A549 (cell line): ENCODE results near the gene THADA. TPM values are rescaled to one million over a fixed set of nuclear protein-coding genes. Genes with fewer than 3 reads are reported as not detected.
A peak's percentile ranks its signal among the peaks of the same experiment; 100 is the strongest.

Experiments
- ATAC-seq, 2 experiments: fragments of 200-7000 bp in 1 of 2; fragments of >200 bp in 1 of 2; cut with Nextera tagmentation in 1 of 2; cut with Tn5 transposase in 1 of 2; 3 replicates each; pipeline versions ENCODE4 v1.8.0 to v1.9.1; 2018 to 2020; ENCODE audit warnings: mild to moderate bottlenecking in 1 of 2, moderate library complexity in 1 of 2
- CTCF ChIA-PET: fragments of 300-600 bp; sonication (Branson Sonifier 250); formaldehyde crosslinking; extraction: SDS; loops from one replicate; lab custom pipeline; 2021; ENCODE audit warnings: antibody characterized with exemption, inconsistent platforms; lab: Yijun Ruan, JAX
- POLR2A ChIA-PET: fragments of 350-600 bp; formaldehyde crosslinking; extraction: SDS; loops from one replicate; lab custom pipeline; 2021; ENCODE audit warnings: antibody characterized with exemption, inconsistent platforms; lab: Yijun Ruan, JAX
- DNase-seq, 2 experiments: peaks; one replicate each; pipeline versions ENCODE4 v3.0.0 to v3.0.0-alpha.2; 2011 to 2016; ENCODE audit warnings: low read depth in 1 of 2, low spot score in 1 of 2
- FAIRE-seq: peaks from 2 replicates; lab custom pipeline; 2011; peaks lifted over from hg19 to GRCh38; lab: Jason Lieb, UNC
- H3K27ac ChIP-seq, 2 experiments: fragments of >200 bp; sonication (Bioruptor Twin); formaldehyde crosslinking; 3 replicates each; pipeline ENCODE4 v1.5.1; 2016 to 2017
- H3K4me1 ChIP-seq: fragments of >200 bp; sonication (Bioruptor Twin); formaldehyde crosslinking; 3 replicates; pipeline ENCODE4 v1.6.1; 2016
- H3K4me2 ChIP-seq: fragments of >200 bp; sonication (Bioruptor Twin); formaldehyde crosslinking; 3 replicates; pipeline ENCODE4 v1.6.1; 2016
- H3K4me3 ChIP-seq: fragments of >200 bp; sonication (Bioruptor Twin); formaldehyde crosslinking; 3 replicates; pipeline ENCODE4 v1.5.1; 2016
- H3K9me3 ChIP-seq: fragments of >200 bp; sonication (Bioruptor Twin); formaldehyde crosslinking; 3 replicates; pipeline ENCODE4 v1.6.1; 2016
- ATOH8 ChIP-seq: fragments of 250-450 bp; sonication (Bioruptor Pico); IDR thresholded peaks from 2 replicates; pipeline ENCODE4 v1.5.0; 2020; ENCODE audit warnings: low read depth, mild to moderate bottlenecking, moderate library complexity
- BHLHE40 ChIP-seq: IDR thresholded peaks from 2 replicates; pipeline ENCODE4 v1.6.1; 2012; ENCODE audit warnings: low read depth, low read length, inconsistent platforms
- CEBPB ChIP-seq, 2 experiments: fragments of >200 bp in 1 of 2; sonication (Bioruptor Twin) in 1 of 2; formaldehyde crosslinking in 1 of 2; IDR thresholded peaks; 2 replicates each; pipeline ENCODE4 v1.6.1; 2012 to 2016
- EHF ChIP-seq: fragments of 250-450 bp; sonication (Bioruptor Pico); IDR thresholded peaks from 2 replicates; pipeline ENCODE4 v1.5.0; 2020; ENCODE audit warnings: mild to moderate bottlenecking
- ELK1 ChIP-seq: fragments of 150-350 bp; IDR thresholded peaks from 2 replicates; pipeline ENCODE4 v1.6.1; 2014; ENCODE audit warnings: low read depth, mild to moderate bottlenecking, low read length
- FOSL2 ChIP-seq, 2 experiments: fragments of 450-650 bp in 1 of 2; fragments of >200 bp in 1 of 2; sonication (Bioruptor Twin) in 1 of 2; formaldehyde crosslinking; IDR thresholded peaks; 2 replicates each; pipeline versions ENCODE4 v1.5.0 to v1.6.1; 2016 to 2020; ENCODE audit warnings: mild to moderate bottlenecking in 1 of 2, moderate library complexity in 1 of 2
- HDAC2 ChIP-seq: fragments of 200-600 bp; sonication (generic); IDR thresholded peaks from 2 replicates; pipeline ENCODE4 v1.6.1; 2016
- HOXA7 ChIP-seq: fragments of 250-450 bp; sonication (Bioruptor Pico); IDR thresholded peaks from 2 replicates; pipeline ENCODE4 v1.5.0; 2020; ENCODE audit warnings: mild to moderate bottlenecking, moderate library complexity
- HOXB13 ChIP-seq: fragments of 250-450 bp; sonication (Bioruptor Pico); IDR thresholded peaks from 2 replicates; pipeline ENCODE4 v1.5.0; 2020; ENCODE audit warnings: low read depth, mild to moderate bottlenecking, moderate library complexity
- JUNB ChIP-seq: fragments of >200 bp; sonication (Bioruptor Twin); formaldehyde crosslinking; IDR thresholded peaks from 2 replicates; pipeline ENCODE4 v1.6.1; 2016
- MYC ChIP-seq: IDR thresholded peaks from 2 replicates; pipeline ENCODE4 v1.6.1; 2012; ENCODE audit warnings: mild to moderate bottlenecking, inconsistent platforms, low read length, improper control_type of control experiment, borderline replicate concordance
- NPAS2 ChIP-seq: fragments of 250-450 bp; sonication (Bioruptor Pico); IDR thresholded peaks from 2 replicates; pipeline ENCODE4 v1.8.0; 2022; ENCODE audit warnings: mild to moderate bottlenecking, moderate library complexity, borderline replicate concordance
- POLR2AphosphoS2 ChIP-seq: conservative IDR thresholded peaks from 2 replicates; pipeline ENCODE4 v1.6.1; 2012; ENCODE audit warnings: low read length, improper control_type of control experiment, inconsistent platforms
- RCOR1 ChIP-seq: fragments of 150-350 bp; IDR thresholded peaks from 2 replicates; pipeline ENCODE4 v1.6.1; 2014; ENCODE audit warnings: antibody characterized with exemption, low read length, low read depth
- TFCP2L1 ChIP-seq: fragments of 250-450 bp; sonication (Bioruptor Pico); IDR thresholded peaks from 2 replicates; pipeline ENCODE4 v1.5.0; 2021; ENCODE audit warnings: mild to moderate bottlenecking
- TP53 ChIP-seq: fragments of 250-450 bp; sonication (Bioruptor Pico); IDR thresholded peaks from 2 replicates; pipeline ENCODE4 v1.5.0; 2021; ENCODE audit warnings: mild to moderate bottlenecking, moderate library complexity
- USF2 ChIP-seq: fragments of 450-650 bp; IDR thresholded peaks from 2 replicates; pipeline ENCODE4 v1.6.1; 2014; ENCODE audit warnings: antibody characterized with exemption
- ZSCAN20 ChIP-seq: fragments of 250-450 bp; sonication (Bioruptor Pico); IDR thresholded peaks from 2 replicates; pipeline ENCODE4 v1.8.0; 2022; ENCODE audit warnings: mild to moderate bottlenecking, moderate library complexity
- WGBS: methylation state at CpG from one replicate; pipeline ENCODE4 v1.1.6; 2017; ENCODE audit errors: missing lambda C conversion rate; 5-methylcytosine and 5-hydroxymethylcytosine counted together
- polyA plus RNA-seq, 4 experiments: library from polyadenylated mRNA; depleted of rRNA in 3 of 4; stranded (reverse); fragments of >200 nt; fragmentation: RNase III in 1 of 4; extraction: RNeasy Plus Mini Kit Qiagen cat#74134 plus additional on column Dnase treatment in 1 of 4; gene quantifications; 2 replicates in 3 of 4; 3 replicates in 1 of 4; pipeline ENCODE4 v1.2.3, GENCODE V29; 2011 to 2017
- TF ChIP-seq, protein P1 (sequence below): fragments of 200-600 bp; sonication (generic); IDR thresholded peaks from 2 replicates; pipeline ENCODE4 v1.6.1; 2016; ENCODE audit warnings: antibody characterized with exemption, mild to moderate bottlenecking, moderate library complexity
- TF ChIP-seq, protein P2 (sequence below): fragments of 250-450 bp; sonication (Bioruptor Pico); IDR thresholded peaks from 2 replicates; pipeline ENCODE4 v1.5.0; 2021; ENCODE audit warnings: mild to moderate bottlenecking, moderate library complexity, borderline replicate concordance

The THADA gene
- polyA plus RNA-seq, 2 of the 4 experiments (the other 2 are of a cell fraction) = 21.8 to 37.9 TPM

- TF ChIP-seq FOSL2 (IDR thresholded peaks at IDR 0.05) (no peak), FOSL2 (CRISPR knock-in tag; IDR thresholded peaks at IDR 0.05) (no peak), HOXB13 (no peak), NPAS2 (CRISPR knock-in tag) (no peak), USF2 (no peak), HOXA7 (no peak), RCOR1 (no peak), CEBPB (IDR thresholded peaks at IDR 0.05) (no peak), JUNB (no peak), ZSCAN20 (CRISPR knock-in tag) (no peak), TP53 (CRISPR knock-in tag) (no peak), TFCP2L1 (no peak), BHLHE40 (no peak), MYC (no peak)
- TF ChIP-seq, protein P1, sequence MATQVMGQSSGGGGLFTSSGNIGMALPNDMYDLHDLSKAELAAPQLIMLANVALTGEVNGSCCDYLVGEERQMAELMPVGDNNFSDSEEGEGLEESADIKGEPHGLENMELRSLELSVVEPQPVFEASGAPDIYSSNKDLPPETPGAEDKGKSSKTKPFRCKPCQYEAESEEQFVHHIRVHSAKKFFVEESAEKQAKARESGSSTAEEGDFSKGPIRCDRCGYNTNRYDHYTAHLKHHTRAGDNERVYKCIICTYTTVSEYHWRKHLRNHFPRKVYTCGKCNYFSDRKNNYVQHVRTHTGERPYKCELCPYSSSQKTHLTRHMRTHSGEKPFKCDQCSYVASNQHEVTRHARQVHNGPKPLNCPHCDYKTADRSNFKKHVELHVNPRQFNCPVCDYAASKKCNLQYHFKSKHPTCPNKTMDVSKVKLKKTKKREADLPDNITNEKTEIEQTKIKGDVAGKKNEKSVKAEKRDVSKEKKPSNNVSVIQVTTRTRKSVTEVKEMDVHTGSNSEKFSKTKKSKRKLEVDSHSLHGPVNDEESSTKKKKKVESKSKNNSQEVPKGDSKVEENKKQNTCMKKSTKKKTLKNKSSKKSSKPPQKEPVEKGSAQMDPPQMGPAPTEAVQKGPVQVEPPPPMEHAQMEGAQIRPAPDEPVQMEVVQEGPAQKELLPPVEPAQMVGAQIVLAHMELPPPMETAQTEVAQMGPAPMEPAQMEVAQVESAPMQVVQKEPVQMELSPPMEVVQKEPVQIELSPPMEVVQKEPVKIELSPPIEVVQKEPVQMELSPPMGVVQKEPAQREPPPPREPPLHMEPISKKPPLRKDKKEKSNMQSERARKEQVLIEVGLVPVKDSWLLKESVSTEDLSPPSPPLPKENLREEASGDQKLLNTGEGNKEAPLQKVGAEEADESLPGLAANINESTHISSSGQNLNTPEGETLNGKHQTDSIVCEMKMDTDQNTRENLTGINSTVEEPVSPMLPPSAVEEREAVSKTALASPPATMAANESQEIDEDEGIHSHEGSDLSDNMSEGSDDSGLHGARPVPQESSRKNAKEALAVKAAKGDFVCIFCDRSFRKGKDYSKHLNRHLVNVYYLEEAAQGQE = no peak
- TF ChIP-seq, protein P2, sequence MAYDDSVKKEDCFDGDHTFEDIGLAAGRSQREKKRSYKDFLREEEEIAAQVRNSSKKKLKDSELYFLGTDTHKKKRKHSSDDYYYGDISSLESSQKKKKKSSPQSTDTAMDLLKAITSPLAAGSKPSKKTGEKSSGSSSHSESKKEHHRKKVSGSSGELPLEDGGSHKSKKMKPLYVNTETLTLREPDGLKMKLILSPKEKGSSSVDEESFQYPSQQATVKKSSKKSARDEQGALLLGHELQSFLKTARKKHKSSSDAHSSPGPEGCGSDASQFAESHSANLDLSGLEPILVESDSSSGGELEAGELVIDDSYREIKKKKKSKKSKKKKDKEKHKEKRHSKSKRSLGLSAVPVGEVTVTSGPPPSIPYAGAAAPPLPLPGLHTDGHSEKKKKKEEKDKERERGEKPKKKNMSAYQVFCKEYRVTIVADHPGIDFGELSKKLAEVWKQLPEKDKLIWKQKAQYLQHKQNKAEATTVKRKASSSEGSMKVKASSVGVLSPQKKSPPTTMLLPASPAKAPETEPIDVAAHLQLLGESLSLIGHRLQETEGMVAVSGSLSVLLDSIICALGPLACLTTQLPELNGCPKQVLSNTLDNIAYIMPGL = no peak
- ChIA-PET POLR2A (no interaction called here), CTCF (interaction anchor here (0.7 to 1.5 kb wide), 3 partner anchors 10 to 23 kb away, joined by 3 to 4 read pairs (median 4); no protein-coding TSS in a partner anchor)
- Histone ChIP-seq H3K4me3 (no peak overlapping the region), H3K27ac (no peak overlapping the region), H3K4me2 (no peak overlapping the region), H3K9me3 (peaks cover 2% of the 10 kb centered on the region; the same call in 1 of the 3 replicates), H3K4me1 (peaks cover 33% of the 10 kb centered on the region)
- 80% methylated on average over 11 of the region's 11 CpGs for WGBS
- ATAC-seq (no peak), FAIRE-seq (no peak), DNase-seq (no peak)
These were observed 35.9 kb upstream of the THADA start for GRCh38 chr2:43631618-43632317.

DNA sequence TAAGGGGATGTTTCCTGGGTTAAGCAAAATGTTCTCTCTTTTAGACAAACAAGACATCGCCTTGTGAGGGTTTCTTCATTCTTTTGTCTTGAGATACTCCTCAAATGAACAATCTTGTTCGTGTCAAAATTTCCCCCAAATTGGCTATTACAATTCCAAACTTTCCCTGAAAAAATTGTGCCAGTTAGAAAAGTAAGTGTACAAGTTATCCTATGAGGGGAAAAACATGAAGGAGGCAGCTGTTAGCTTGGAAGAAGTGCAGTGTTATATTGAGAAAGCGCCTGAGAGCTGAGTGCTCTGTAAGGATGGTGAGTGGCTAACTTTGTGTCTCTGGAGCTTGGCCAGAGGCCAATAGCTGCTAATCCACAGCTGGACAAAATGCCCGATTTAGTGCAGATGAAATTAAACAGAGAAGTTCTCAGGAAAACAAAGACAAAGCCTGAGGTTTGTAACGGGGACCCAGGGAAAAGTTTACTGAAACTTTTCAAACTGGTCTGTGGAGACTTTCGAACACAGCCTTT lies 27.2 kb upstream of the THADA start:
- Histone ChIP-seq H3K9me3 (no peaks in the 10 kb centered on the region), H3K4me3 (no peak overlapping the region), H3K4me1 (no peaks in the 10 kb centered on the region), H3K4me2 (no peak overlapping the region), H3K27ac (no peak overlapping the region)
- DNase-seq (no peak), FAIRE-seq (no peak), ATAC-seq (peak in 1 of 2 experiments; percentile 38; a peak in 3 of 6 replicates)
- ChIA-PET POLR2A (no interaction called here), CTCF (interaction anchor here (0.5 to 5.5 kb wide), 4 partner anchors 8 to 263 kb away, joined by 3 to 23 read pairs (median 4); no protein-coding TSS in a partner anchor)
- 55% methylated on average over 6 of the region's 6 CpGs for WGBS
- no peak for TF ChIP-seq ZSCAN20 (CRISPR knock-in tag)
- no peak for TF ChIP-seq ELK1
- TF ChIP-seq, protein P1 = no peak
- no peak for TF ChIP-seq JUNB
- TF ChIP-seq ATOH8 (CRISPR knock-in tag) = no peak
- no peak for TF ChIP-seq EHF
- no peak for TF ChIP-seq TFCP2L1
- TF ChIP-seq POLR2AphosphoS2 = no peak
- TF ChIP-seq HDAC2 = no peak
- TF ChIP-seq USF2 = no peak
